ENCODE results near the gene CACNA2D2.

GRCh38 chr3:50380405-50381085, 122.9 kb downstream of the CACNA2D2 start:
- TF ChIP-seq CTCF (IDR thresholded peaks at IDR 0.05) (no peak), POLR2A (IDR thresholded peaks at IDR 0.05) (no peak)
